HG03060 (cell line): ENCODE results near the gene SLC6A6.

Experiments used
- ATAC-seq: cut with Tn5 transposase; IDR thresholded peaks from one replicate; pipeline ENCODE4 v1.9.1; 2021; ENCODE audit warnings: low read depth, moderate number of reproducible peaks; ENCODE audit not compliant: unreplicated experiment

SLC6A6 gene

GRCh38 chr3:14494279-14494972 lies 92.0 kb downstream of the SLC6A6 start:
- ATAC-seq = no peak

GRCh38 chr3:14494973-14495300 lies 92.5 kb downstream of the SLC6A6 start:
- no peak for ATAC-seq

- no peak for ATAC-seq
Measured at GRCh38 chr3:14496351-14496750, 93.9 kb downstream of the SLC6A6 start.

GRCh38 chr3:14497321-14497720 lies 94.9 kb downstream of the SLC6A6 start:
- no peak for ATAC-seq

- no peak for ATAC-seq
Measured at GRCh38 chr3:14502472-14502871, 100.1 kb downstream of the SLC6A6 start.

GRCh38 chr3:14503033-14503705 lies 100.8 kb downstream of the SLC6A6 start:
- ATAC-seq = no peak

GRCh38 chr3:14503706-14504065 lies 101.3 kb downstream of the SLC6A6 start:
- ATAC-seq = no peak

GRCh38 chr3:14505001-14505802 lies 102.8 kb downstream of the SLC6A6 start:
- no peak for ATAC-seq

GRCh38 chr3:14505803-14506500 lies 103.5 kb downstream of the SLC6A6 start:
- ATAC-seq = no peak

- no peak for ATAC-seq
Measured at GRCh38 chr3:14506626-14507304, 104.4 kb downstream of the SLC6A6 start.

GRCh38 chr3:14507305-14507741 lies 104.9 kb downstream of the SLC6A6 start:
- ATAC-seq = no peak

GRCh38 chr3:14507757-14508504 lies 105.5 kb downstream of the SLC6A6 start:
- no peak for ATAC-seq

GRCh38 chr3:14508505-14508819 lies 106.1 kb downstream of the SLC6A6 start:
- ATAC-seq = no peak

- no peak for ATAC-seq
Measured at GRCh38 chr3:14508966-14509795, 106.8 kb downstream of the SLC6A6 start.

GRCh38 chr3:14509796-14510100 lies 107.3 kb downstream of the SLC6A6 start:
- no peak for ATAC-seq

- ATAC-seq = no peak
Measured at GRCh38 chr3:14510838-14511622, 108.6 kb downstream of the SLC6A6 start.

GRCh38 chr3:14511623-14512280 lies 109.3 kb downstream of the SLC6A6 start:
- no peak for ATAC-seq
